Mucosa of descending colon (tissue), 3 donors: Measurements from ENCODE around the gene CYB5B. TPM values are rescaled to one million over a fixed set of nuclear protein-coding genes. Genes with fewer than 3 reads are reported as not detected.
A peak's percentile ranks its signal among the peaks of the same experiment; 100 is the strongest.

Experiments
- ATAC-seq: fragments of 200-7000 bp; cut with Tn5 transposase; one replicate; pipeline ENCODE4 v1.9.1; 2020; ENCODE audit warnings: mild to moderate bottlenecking, moderate library complexity
- DNase-seq, 3 donors: peaks; one replicate each; pipeline ENCODE4 v3.0.0-alpha.2; 2020
- H3K36me3 ChIP-seq: fragments of 200-600 bp; one replicate; pipeline ENCODE4 v1.8.0; 2021; ENCODE audit warnings: low read depth, mild to moderate bottlenecking
- H3K4me1 ChIP-seq: fragments of 200-600 bp; one replicate; pipeline ENCODE4 v1.8.0; 2021; ENCODE audit warnings: low read depth, mild to moderate bottlenecking
- H3K4me3 ChIP-seq: fragments of 200-600 bp; one replicate; pipeline ENCODE4 v1.8.0; 2021; ENCODE audit warnings: mild to moderate bottlenecking
- H3K9me3 ChIP-seq: fragments of 200-600 bp; one replicate; pipeline ENCODE4 v1.8.0; 2021; ENCODE audit warnings: mild to moderate bottlenecking
- CTCF ChIP-seq: fragments of 200-600 bp; IDR thresholded peaks from one replicate; pipeline ENCODE4 v1.8.0; 2022; ENCODE audit warnings: antibody characterized with exemption, mild to moderate bottlenecking
- intact Hi-C, 2 donors: fragments of 100-400 bp; cut with DNase I in 1 of 2; cut with micrococcal nuclease in 1 of 2; formaldehyde crosslinking; loops; one replicate each; pipeline versions ENCODE4 v1.11.0 to v1.11.1; 2022; cut with DNase I, micrococcal nuclease
- total RNA-seq, 3 donors: library from RNA; stranded (reverse); fragmentation: NEBNext Ultra II Directional in 2 of 3; extraction: Animal tissue kit (Norgen Biotek cat#: 25700) in 2 of 3; gene quantifications; one replicate each; pipeline versions ENCODE4 v1.2.1 to v1.2.4, GENCODE V29; 2021 to 2023
- donor health status: DM: no; HTN: no; CAD: no; lungs with moderate emphysema.
- donor health status: DM: no; HTN: no; CAD: no.
- donor health status: DM: no; HTN: yes; CAD: no.

The CYB5B gene
- total RNA-seq, 3 donors from 2014 or later: 121 to 187 (median 159) TPM

GRCh38 chr16:69499541-69500230, 75.3 kb downstream of the CYB5B start:
- ATAC-seq: no peak
- H3K9me3 ChIP-seq: no peaks in the 10 kb centered on the region
- no peaks in the 10 kb centered on the region for H3K36me3 ChIP-seq
- H3K4me3 ChIP-seq: no peak overlapping the region
- H3K4me1 ChIP-seq: no peaks in the 10 kb centered on the region
- TF ChIP-seq CTCF: no peak
- no peak for DNase-seq
- intact Hi-C loops: no loop called here

GRCh38 chr16:69500496-69500895, 76.1 kb downstream of the CYB5B start:
- Histone ChIP-seq H3K4me1 (no peaks in the 10 kb centered on the region), H3K36me3 (no peaks in the 10 kb centered on the region), H3K4me3 (no peak overlapping the region), H3K9me3 (no peaks in the 10 kb centered on the region)
- DNase-seq (no peak), ATAC-seq (no peak)
- TF ChIP-seq CTCF: no peak
- intact Hi-C loops: no loop called here

- TF ChIP-seq CTCF: no peak
- Histone ChIP-seq H3K4me1 (no peaks in the 10 kb centered on the region), H3K36me3 (no peaks in the 10 kb centered on the region), H3K9me3 (no peaks in the 10 kb centered on the region), H3K4me3 (no peak overlapping the region)
- intact Hi-C loops: no loop called here
- ATAC-seq (peak; percentile 16), DNase-seq (no peak)
Measured at GRCh38 chr16:69501956-69502745, 77.7 kb downstream of the CYB5B start.

- intact Hi-C loops: no loop called here
- peak; percentile 15 for ATAC-seq
Measured at GRCh38 chr16:69503244-69503643, 78.8 kb downstream of the CYB5B start.

More at GRCh38 chr16:69503244-69503643, 78.8 kb downstream of the CYB5B start:
- H3K4me3 ChIP-seq: no peak overlapping the region
- no peak for DNase-seq
- no peaks in the 10 kb centered on the region for H3K36me3 ChIP-seq
- H3K9me3 ChIP-seq: no peaks in the 10 kb centered on the region
- H3K4me1 ChIP-seq: no peaks in the 10 kb centered on the region
- TF ChIP-seq CTCF: no peak
